BLaER1 (cell line): Measurements from ENCODE around the gene ZNF445.
A peak's percentile ranks its signal among the peaks of the same experiment; 100 is the strongest.
"Not testable (repeated sequence)": the region's sequence is repeated elsewhere in the genome, so short reads cannot be mapped to it uniquely, and the experiment has no call there.

ENCODE experiments used
- H3K27ac ChIP-seq: shearing (Covaris generic); formaldehyde crosslinking; 2 replicates; pipeline ENCODE4 v1.8.1; 2022
- H3K27me3 ChIP-seq: shearing (Covaris generic); formaldehyde crosslinking; 2 replicates; pipeline ENCODE4 v1.8.1; 2022
- H3K36me3 ChIP-seq: shearing (Covaris generic); formaldehyde crosslinking; 2 replicates; pipeline ENCODE4 v1.8.1; 2022
- H3K4me1 ChIP-seq: shearing (Covaris generic); formaldehyde crosslinking; 2 replicates; pipeline ENCODE4 v1.8.1; 2022
- H3K4me2 ChIP-seq: shearing (Covaris generic); formaldehyde crosslinking; 2 replicates; pipeline ENCODE4 v1.8.1; 2022
- H3K4me3 ChIP-seq: shearing (Covaris generic); formaldehyde crosslinking; 2 replicates; pipeline ENCODE4 v1.8.1; 2022
- H3K9ac ChIP-seq: shearing (Covaris generic); formaldehyde crosslinking; 2 replicates; pipeline ENCODE4 v1.8.1; 2022
- H3K9me3 ChIP-seq: shearing (Covaris generic); formaldehyde crosslinking; 2 replicates; pipeline ENCODE4 v1.8.1; 2022
- H4K20me1 ChIP-seq: shearing (Covaris generic); formaldehyde crosslinking; 2 replicates; pipeline ENCODE4 v1.8.1; 2022
- Cebpa-rat ChIP-seq: shearing (Covaris generic); IDR thresholded peaks from 2 replicates; pipeline ENCODE4 v1.8.1; 2022

The ZNF445 gene

GRCh38 chr3:44464509-44464908, 13.0 kb downstream of the ZNF445 start:
- H3K4me3 ChIP-seq = no peak overlapping the region
- no peaks in the 10 kb centered on the region for H3K4me1 ChIP-seq
- no peak overlapping the region for H3K4me2 ChIP-seq
- no peak overlapping the region for H3K9ac ChIP-seq
- H3K27ac ChIP-seq = no peak overlapping the region
- peaks cover 76% of the 10 kb centered on the region for H3K36me3 ChIP-seq
- peaks cover 13% of the 10 kb centered on the region; the same call in 1 of the 2 replicates for H4K20me1 ChIP-seq
- H3K27me3 ChIP-seq = no peaks in the 10 kb centered on the region
- TF ChIP-seq Cebpa-rat = no peak
- H3K9me3 ChIP-seq = peaks cover 57% of the 10 kb centered on the region

GRCh38 chr3:44460050-44460449, 17.4 kb downstream of the ZNF445 start:
- H3K27ac ChIP-seq, H3K4me1 ChIP-seq, H3K4me3 ChIP-seq, H3K4me2 ChIP-seq, H3K9ac ChIP-seq, H3K27me3 ChIP-seq: not testable (repeated sequence)
- peaks cover 60% of the 10 kb centered on the region for H3K9me3 ChIP-seq
- peaks cover 95% of the 10 kb centered on the region for H3K36me3 ChIP-seq
- peaks cover 12% of the 10 kb centered on the region; the same call in 1 of the 2 replicates for H4K20me1 ChIP-seq

GRCh38 chr3:44455318-44455717, 22.2 kb downstream of the ZNF445 start:
- TF ChIP-seq Cebpa-rat = no peak
- peaks cover 93% of the 10 kb centered on the region for H3K36me3 ChIP-seq
- no peak overlapping the region for H3K27ac ChIP-seq
- no peak overlapping the region for H3K4me3 ChIP-seq
- peaks cover 12% of the 10 kb centered on the region; the same call in 1 of the 2 replicates for H4K20me1 ChIP-seq
- H3K9me3 ChIP-seq = peaks cover 22% of the 10 kb centered on the region
- no peaks in the 10 kb centered on the region for H3K27me3 ChIP-seq
- no peak overlapping the region for H3K9ac ChIP-seq
- H3K4me2 ChIP-seq = no peak overlapping the region
- no peaks in the 10 kb centered on the region for H3K4me1 ChIP-seq

GRCh38 chr3:44454258-44454657, 23.2 kb downstream of the ZNF445 start:
- no peaks in the 10 kb centered on the region for H3K27me3 ChIP-seq
- TF ChIP-seq Cebpa-rat = no peak
- no peak overlapping the region for H3K4me2 ChIP-seq
- no peak overlapping the region for H3K27ac ChIP-seq
- peaks cover 12% of the 10 kb centered on the region; the same call in 1 of the 2 replicates for H4K20me1 ChIP-seq
- H3K4me1 ChIP-seq = no peaks in the 10 kb centered on the region
- H3K4me3 ChIP-seq = no peak overlapping the region
- no peak overlapping the region for H3K9ac ChIP-seq
- peaks cover 96% of the 10 kb centered on the region for H3K36me3 ChIP-seq
- peaks cover 22% of the 10 kb centered on the region for H3K9me3 ChIP-seq

- H3K4me1 ChIP-seq = no peaks in the 10 kb centered on the region
- no peak overlapping the region for H3K4me3 ChIP-seq
- H3K9me3 ChIP-seq = peaks cover 45% of the 10 kb centered on the region
- H3K27ac ChIP-seq = no peak overlapping the region
- no peak overlapping the region for H3K9ac ChIP-seq
- peaks cover 98% of the 10 kb centered on the region for H3K36me3 ChIP-seq
- H3K4me2 ChIP-seq = no peak overlapping the region
- H3K27me3 ChIP-seq = no peaks in the 10 kb centered on the region
- no peak for TF ChIP-seq Cebpa-rat
- H4K20me1 ChIP-seq = peaks cover 12% of the 10 kb centered on the region; the same call in 1 of the 2 replicates
Observed at GRCh38 chr3:44451441-44451840, 26.0 kb downstream of the ZNF445 start.

- Histone ChIP-seq H4K20me1 (no peaks in the 10 kb centered on the region), H3K4me3 (0 out of 2 replicates have a peak overlapping the region, but pooled peaks have one; percentile 11), H3K4me2 (no peak overlapping the region), H3K4me1 (no peaks in the 10 kb centered on the region), H3K9ac (no peak overlapping the region), H3K27me3 (no peaks in the 10 kb centered on the region), H3K36me3 (peaks cover 100% of the 10 kb centered on the region), H3K9me3 (peaks cover 52% of the 10 kb centered on the region), H3K27ac (no peak overlapping the region)
- no peak for TF ChIP-seq Cebpa-rat
Observed at GRCh38 chr3:44446929-44447328, 30.5 kb downstream of the ZNF445 start.

GRCh38 chr3:44445786-44446185, 31.7 kb downstream of the ZNF445 start:
- no peak for TF ChIP-seq Cebpa-rat
- peaks cover 99% of the 10 kb centered on the region for H3K36me3 ChIP-seq
- no peaks in the 10 kb centered on the region for H3K27me3 ChIP-seq

GRCh38 chr3:44444896-44445691, 32.4 kb downstream of the ZNF445 start:
- no peak overlapping the region for H3K4me2 ChIP-seq
- H3K27ac ChIP-seq = no peak overlapping the region
- peaks cover 92% of the 10 kb centered on the region for H3K36me3 ChIP-seq
- no peak overlapping the region for H3K9ac ChIP-seq
- H3K27me3 ChIP-seq = no peaks in the 10 kb centered on the region
- peaks cover 13% of the 10 kb centered on the region for H3K4me1 ChIP-seq
- H3K4me3 ChIP-seq = no peak overlapping the region
- no peaks in the 10 kb centered on the region for H4K20me1 ChIP-seq
- H3K9me3 ChIP-seq = peaks cover 44% of the 10 kb centered on the region
- TF ChIP-seq Cebpa-rat = no peak

More at GRCh38 chr3:44445786-44446185, 31.7 kb downstream of the ZNF445 start:
- H3K9me3 ChIP-seq = peaks cover 51% of the 10 kb centered on the region
- H3K4me1 ChIP-seq = peaks cover 6% of the 10 kb centered on the region
- no peak overlapping the region for H3K4me3 ChIP-seq
- no peaks in the 10 kb centered on the region for H4K20me1 ChIP-seq
- no peak overlapping the region for H3K27ac ChIP-seq
- H3K4me2 ChIP-seq = no peak overlapping the region
- no peak overlapping the region for H3K9ac ChIP-seq

GRCh38 chr3:44444437-44444836, 33.0 kb downstream of the ZNF445 start:
- H3K4me3 ChIP-seq = no peak overlapping the region
- no peak overlapping the region for H3K4me2 ChIP-seq
- no peak overlapping the region for H3K27ac ChIP-seq
- H3K27me3 ChIP-seq = no peaks in the 10 kb centered on the region
- no peaks in the 10 kb centered on the region for H4K20me1 ChIP-seq
- peaks cover 19% of the 10 kb centered on the region for H3K4me1 ChIP-seq
- TF ChIP-seq Cebpa-rat = no peak
- no peak overlapping the region for H3K9ac ChIP-seq
- H3K36me3 ChIP-seq = peaks cover 85% of the 10 kb centered on the region
- H3K9me3 ChIP-seq = peaks cover 37% of the 10 kb centered on the region

GRCh38 chr3:44442596-44443309, 34.7 kb downstream of the ZNF445 start:
- no peak overlapping the region for H3K4me2 ChIP-seq
- peaks cover 20% of the 10 kb centered on the region for H3K9me3 ChIP-seq
- H3K27me3 ChIP-seq = no peaks in the 10 kb centered on the region
- no peak for TF ChIP-seq Cebpa-rat
- no peak overlapping the region for H3K4me3 ChIP-seq
- no peaks in the 10 kb centered on the region for H4K20me1 ChIP-seq
- no peak overlapping the region for H3K9ac ChIP-seq
- no peak overlapping the region for H3K27ac ChIP-seq
- peaks cover 70% of the 10 kb centered on the region for H3K36me3 ChIP-seq
- H3K4me1 ChIP-seq = peaks cover 25% of the 10 kb centered on the region
